Panc1 (cell line): ENCODE measurements around the gene CLCN1. TPM values are rescaled to one million over a fixed set of nuclear protein-coding genes. Genes with fewer than 3 reads are reported as not detected.
A peak's percentile ranks its signal among the peaks of the same experiment; 100 is the strongest.

Experiments
- ATAC-seq: fragments of 200-7000 bp; cut with Tn5 transposase; 2 replicates; pipeline ENCODE4 v1.9.1; 2020; ENCODE audit warnings: mild to moderate bottlenecking, moderate library complexity
- BruUV-seq: library from RNA; stranded (reverse); fragments of 400-500 nt; replicated peaks from 2 replicates; lab custom pipeline; 2021; lab: Mats Ljungman, UMichigan
- CTCF ChIA-PET: fragments of 300-600 bp; sonication (Branson Sonifier 250); formaldehyde crosslinking; loops from one replicate; lab custom pipeline; 2022; ENCODE audit warnings: antibody characterized with exemption; lab: Charles Lee
- POLR2A ChIA-PET: fragments of 300-600 bp; sonication (Branson Sonifier 250); formaldehyde crosslinking; loops from one replicate; lab custom pipeline; 2022; ENCODE audit warnings: antibody characterized with exemption; lab: Charles Lee
- DNase-seq: peaks from one replicate; pipeline ENCODE4 v3.0.0-alpha.2; 2010; ENCODE audit warnings: low read depth, low spot score
- H3K27ac ChIP-seq: 2 replicates; pipeline ENCODE4 v1.5.1; 2011; ENCODE audit warnings: mild to moderate bottlenecking, low read length, inconsistent platforms
- H3K27me3 ChIP-seq: fragments of 200-500 bp; sonication (Bioruptor generic); 2 replicates; pipeline ENCODE4 v1.6.0; 2014; ENCODE audit warnings: low read length, inconsistent platforms; ENCODE audit not compliant: control insufficient read depth, insufficient read depth
- H3K36me3 ChIP-seq: fragments of 200-500 bp; sonication (Bioruptor generic); 2 replicates; pipeline ENCODE4 v1.5.1; 2014; ENCODE audit warnings: inconsistent platforms, mild to moderate bottlenecking, low read length, moderate library complexity; ENCODE audit not compliant: control insufficient read depth, insufficient read depth
- H3K4me1 ChIP-seq: 2 replicates; pipeline ENCODE4 v1.5.1; 2011; ENCODE audit warnings: inconsistent platforms, mild to moderate bottlenecking, low read length, moderate library complexity; ENCODE audit not compliant: control insufficient read depth, insufficient read depth
- H3K4me3 ChIP-seq, 2 experiments: 2 replicates each; pipeline ENCODE4 v1.5.1; 2011 to 2012; ENCODE audit warnings: low read depth in 2 of 2, low read length in 2 of 2, mild to moderate bottlenecking in 2 of 2, inconsistent platforms in 1 of 2, moderate library complexity in 1 of 2
- H3K9me3 ChIP-seq: fragments of 200-500 bp; sonication (Bioruptor generic); 2 replicates; pipeline ENCODE4 v1.5.1; 2014; ENCODE audit warnings: low read depth, mild to moderate bottlenecking, inconsistent platforms, low read length, moderate library complexity; ENCODE audit not compliant: control insufficient read depth, insufficient read depth
- POLR2AphosphoS5 ChIP-seq: IDR thresholded peaks from 2 replicates; pipeline ENCODE4 v1.6.1; 2012; ENCODE audit warnings: mild to moderate bottlenecking, low read depth, low read length, moderate library complexity
- SIN3A ChIP-seq: IDR thresholded peaks from 2 replicates; pipeline ENCODE4 v1.6.1; 2012; ENCODE audit warnings: low read depth, mild to moderate bottlenecking, low read length, moderate library complexity, borderline replicate concordance; ENCODE audit not compliant: insufficient read depth
- TCF7L2 ChIP-seq: IDR thresholded peaks from 2 replicates; pipeline ENCODE4 v1.6.1; 2011; ENCODE audit warnings: mild to moderate bottlenecking, low read depth, low read length, inconsistent platforms
- in situ Hi-C: cut with HindIII; loops from 2 replicates; pipeline ENCODE4 v1.10.0; 2016; ENCODE audit warnings: low sequenced_read_pairs, low pct_unique_long_range_greater_than_20kb
- intact Hi-C: fragments of 100-400 bp; cut with micrococcal nuclease; formaldehyde crosslinking; loops from one replicate; pipeline ENCODE4 v1.10.0; 2022; ENCODE audit not compliant: unreplicated experiment
- total RNA-seq: library from RNA; stranded (reverse); gene quantifications from one replicate; pipeline ENCODE4 v1.2.1, GENCODE V29; 2021; ENCODE audit not compliant: unreplicated experiment
- TF ChIP-seq, protein P1 (sequence below): fragments of 450-650 bp; IDR thresholded peaks from 2 replicates; pipeline ENCODE4 v1.5.1; 2017; ENCODE audit warnings: mild to moderate bottlenecking
- TF ChIP-seq, protein P2 (sequence below), 2 experiments: IDR thresholded peaks; 2 replicates each; pipeline ENCODE4 v1.6.1; 2011 to 2012; ENCODE audit warnings: low read depth in 2 of 2, control low read depth in 1 of 2, low read length in 1 of 2, mild to moderate bottlenecking in 1 of 2, moderate library complexity in 1 of 2; ENCODE audit not compliant: insufficient read depth in 1 of 2

The CLCN1 gene
- total RNA-seq, 1 experiment from 2014 or later = 0.15 TPM

DNA sequence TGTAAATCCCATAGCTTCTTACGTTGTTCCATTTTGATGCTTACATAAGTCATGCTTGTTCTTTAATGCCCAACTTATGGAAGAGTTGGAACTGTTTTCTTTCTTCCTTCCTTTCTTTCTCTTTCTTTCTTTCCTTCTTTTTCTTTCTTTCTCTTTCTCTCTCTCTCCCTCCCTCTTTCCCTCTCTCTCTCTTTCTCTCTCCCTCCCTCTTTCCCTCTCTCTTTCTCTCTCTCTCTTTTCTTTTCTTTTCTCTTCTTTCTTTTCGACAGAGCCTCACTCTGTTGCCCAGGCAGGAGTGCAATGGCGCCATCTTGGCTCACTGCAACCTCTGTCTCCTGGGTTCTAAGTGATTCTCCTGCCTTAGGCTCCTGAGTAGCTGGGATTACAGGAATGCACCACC is 27.7 kb downstream of the CLCN1 start:
- no peak overlapping the region for H3K4me3 ChIP-seq
- intact Hi-C loops = no loop called here

DNA sequence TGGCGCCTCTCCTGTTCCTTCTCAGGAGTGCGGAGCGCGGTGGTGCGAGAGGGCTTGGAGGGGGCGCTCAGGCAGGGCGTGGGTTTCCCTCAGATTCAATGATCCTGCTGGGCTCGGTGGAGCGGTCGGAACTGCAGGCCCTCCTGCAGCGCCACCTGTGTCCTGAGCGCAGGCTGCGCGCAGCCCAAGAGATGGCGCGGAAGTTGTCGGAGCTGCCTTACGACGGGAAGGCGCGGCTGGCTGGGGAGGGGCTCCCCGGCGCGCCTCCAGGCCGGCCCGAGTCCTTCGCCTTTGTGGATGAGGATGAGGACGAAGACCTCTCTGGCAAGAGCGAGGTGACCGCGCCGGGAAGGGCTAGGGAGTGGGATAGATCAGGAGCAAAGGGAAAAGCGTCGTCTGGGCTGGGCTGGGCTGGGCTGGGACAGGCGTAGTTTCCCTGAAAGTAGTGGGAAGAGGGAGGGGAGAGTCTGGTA is 29.6 kb downstream of the CLCN1 start:
- Histone ChIP-seq H3K27ac (no peak overlapping the region; the same call in 1 of the 2 replicates), H3K9me3 (no peaks in the 10 kb centered on the region), H3K27me3 (peaks cover 14% of the 10 kb centered on the region), H3K4me3 (peak overlapping the region; percentile 27 to 29), H3K36me3 (no peaks in the 10 kb centered on the region), H3K4me1 (no peaks in the 10 kb centered on the region)
- ATAC-seq = peak; percentile 99
- DNase-seq = no peak
- no TSS peak for BruUV-seq
- TF ChIP-seq SIN3A (no peak), TCF7L2 (no peak), POLR2AphosphoS5 (no peak)
- TF ChIP-seq, protein P1, sequence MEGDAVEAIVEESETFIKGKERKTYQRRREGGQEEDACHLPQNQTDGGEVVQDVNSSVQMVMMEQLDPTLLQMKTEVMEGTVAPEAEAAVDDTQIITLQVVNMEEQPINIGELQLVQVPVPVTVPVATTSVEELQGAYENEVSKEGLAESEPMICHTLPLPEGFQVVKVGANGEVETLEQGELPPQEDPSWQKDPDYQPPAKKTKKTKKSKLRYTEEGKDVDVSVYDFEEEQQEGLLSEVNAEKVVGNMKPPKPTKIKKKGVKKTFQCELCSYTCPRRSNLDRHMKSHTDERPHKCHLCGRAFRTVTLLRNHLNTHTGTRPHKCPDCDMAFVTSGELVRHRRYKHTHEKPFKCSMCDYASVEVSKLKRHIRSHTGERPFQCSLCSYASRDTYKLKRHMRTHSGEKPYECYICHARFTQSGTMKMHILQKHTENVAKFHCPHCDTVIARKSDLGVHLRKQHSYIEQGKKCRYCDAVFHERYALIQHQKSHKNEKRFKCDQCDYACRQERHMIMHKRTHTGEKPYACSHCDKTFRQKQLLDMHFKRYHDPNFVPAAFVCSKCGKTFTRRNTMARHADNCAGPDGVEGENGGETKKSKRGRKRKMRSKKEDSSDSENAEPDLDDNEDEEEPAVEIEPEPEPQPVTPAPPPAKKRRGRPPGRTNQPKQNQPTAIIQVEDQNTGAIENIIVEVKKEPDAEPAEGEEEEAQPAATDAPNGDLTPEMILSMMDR = peak; percentile 86
- TF ChIP-seq, protein P2, sequence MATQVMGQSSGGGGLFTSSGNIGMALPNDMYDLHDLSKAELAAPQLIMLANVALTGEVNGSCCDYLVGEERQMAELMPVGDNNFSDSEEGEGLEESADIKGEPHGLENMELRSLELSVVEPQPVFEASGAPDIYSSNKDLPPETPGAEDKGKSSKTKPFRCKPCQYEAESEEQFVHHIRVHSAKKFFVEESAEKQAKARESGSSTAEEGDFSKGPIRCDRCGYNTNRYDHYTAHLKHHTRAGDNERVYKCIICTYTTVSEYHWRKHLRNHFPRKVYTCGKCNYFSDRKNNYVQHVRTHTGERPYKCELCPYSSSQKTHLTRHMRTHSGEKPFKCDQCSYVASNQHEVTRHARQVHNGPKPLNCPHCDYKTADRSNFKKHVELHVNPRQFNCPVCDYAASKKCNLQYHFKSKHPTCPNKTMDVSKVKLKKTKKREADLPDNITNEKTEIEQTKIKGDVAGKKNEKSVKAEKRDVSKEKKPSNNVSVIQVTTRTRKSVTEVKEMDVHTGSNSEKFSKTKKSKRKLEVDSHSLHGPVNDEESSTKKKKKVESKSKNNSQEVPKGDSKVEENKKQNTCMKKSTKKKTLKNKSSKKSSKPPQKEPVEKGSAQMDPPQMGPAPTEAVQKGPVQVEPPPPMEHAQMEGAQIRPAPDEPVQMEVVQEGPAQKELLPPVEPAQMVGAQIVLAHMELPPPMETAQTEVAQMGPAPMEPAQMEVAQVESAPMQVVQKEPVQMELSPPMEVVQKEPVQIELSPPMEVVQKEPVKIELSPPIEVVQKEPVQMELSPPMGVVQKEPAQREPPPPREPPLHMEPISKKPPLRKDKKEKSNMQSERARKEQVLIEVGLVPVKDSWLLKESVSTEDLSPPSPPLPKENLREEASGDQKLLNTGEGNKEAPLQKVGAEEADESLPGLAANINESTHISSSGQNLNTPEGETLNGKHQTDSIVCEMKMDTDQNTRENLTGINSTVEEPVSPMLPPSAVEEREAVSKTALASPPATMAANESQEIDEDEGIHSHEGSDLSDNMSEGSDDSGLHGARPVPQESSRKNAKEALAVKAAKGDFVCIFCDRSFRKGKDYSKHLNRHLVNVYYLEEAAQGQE (IDR thresholded peaks at IDR 0.05; ENCODE audit: insufficient read depth in 1 of 2, low read depth in 2 of 2, low read length in 1 of 2) = 0 out of 4 replicates have a peak, but pooled peaks of 1 of the 2 experiments have one; percentile 24
- ChIA-PET POLR2A (interaction anchor here (0.6 kb wide), 1 partner anchor 9 kb away, joined by 11 read pairs; no protein-coding TSS in a partner anchor), CTCF (interaction anchor here (0.8 kb wide), 1 partner anchor 17 kb away, joined by 3 read pairs; no protein-coding TSS in a partner anchor)
- in situ Hi-C loops = no loop called here
- intact Hi-C loops = no loop called here

More for the DNA sequence above, 27.7 kb downstream of the CLCN1 start:
- Histone ChIP-seq H3K9me3 (no peaks in the 10 kb centered on the region), H3K36me3 (no peaks in the 10 kb centered on the region), H3K4me1 (no peaks in the 10 kb centered on the region), H3K27me3 (peaks cover 14% of the 10 kb centered on the region), H3K27ac (no peak overlapping the region)
- ATAC-seq = no peak
- no peak for DNase-seq
- in situ Hi-C loops = no loop called here
- POLR2A ChIA-PET = no interaction called here
- BruUV-seq = no TSS peak
- TF ChIP-seq, protein P2 (IDR thresholded peaks at IDR 0.05; ENCODE audit: insufficient read depth in 1 of 2, low read depth in 2 of 2, low read length in 1 of 2) = no peak
- TF ChIP-seq POLR2AphosphoS5 (no peak), SIN3A (no peak), TCF7L2 (no peak)
- TF ChIP-seq, protein P1 = no peak
- CTCF ChIA-PET = no interaction called here
